HepG2 (cell line): Measurements from ENCODE around the gene DLST. TPM values are rescaled to one million over a fixed set of nuclear protein-coding genes. Genes with fewer than 3 reads are reported as not detected.

Source experiments
- BRCA1 ChIP-seq: sonication (generic); formaldehyde crosslinking; IDR thresholded peaks from 2 replicates; pipeline ENCODE4 v1.4.0; 2020; ENCODE audit warnings: missing genetic modification reagents
- CERS6 ChIP-seq: sonication (generic); formaldehyde crosslinking; IDR thresholded peaks from 2 replicates; pipeline ENCODE4 v1.5.0; 2020; ENCODE audit warnings: missing genetic modification reagents
- ETV5 ChIP-seq: IDR thresholded peaks from 2 replicates; pipeline ENCODE4 v1.6.1; 2018; ENCODE audit warnings: missing biosample characterization, missing genetic modification reagents, inconsistent platforms, borderline replicate concordance
- MIER3 ChIP-seq: IDR thresholded peaks from 2 replicates; pipeline ENCODE4 v1.6.1; 2016; ENCODE audit warnings: missing compliant biosample characterization, borderline replicate concordance
- PBX3 ChIP-seq: sonication (generic); formaldehyde crosslinking; IDR thresholded peaks from 2 replicates; pipeline ENCODE4 v1.8.1; 2023; ENCODE audit warnings: missing genetic modification reagents, inconsistent platforms, borderline replicate concordance
- PHF21A ChIP-seq: sonication (generic); formaldehyde crosslinking; IDR thresholded peaks from 2 replicates; pipeline ENCODE4 v1.5.0; 2020; ENCODE audit warnings: mild to moderate bottlenecking, missing genetic modification reagents
- TEAD2 ChIP-seq: sonication (generic); formaldehyde crosslinking; IDR thresholded peaks from 2 replicates; pipeline ENCODE4 v1.9.0; 2021; ENCODE audit warnings: missing genetic modification reagents
- ZBTB33 ChIP-seq: sonication (generic); formaldehyde crosslinking; IDR thresholded peaks from 2 replicates; pipeline ENCODE4 v1.4.0; 2020; ENCODE audit warnings: missing genetic modification reagents
- ZNF33B ChIP-seq: sonication (generic); formaldehyde crosslinking; IDR thresholded peaks from 2 replicates; pipeline ENCODE4 v1.5.1; 2020; ENCODE audit warnings: mild to moderate bottlenecking, missing genetic modification reagents
- ZNF720 ChIP-seq: sonication (generic); formaldehyde crosslinking; IDR thresholded peaks from 2 replicates; pipeline ENCODE4 v1.4.0; 2020; ENCODE audit warnings: missing genetic modification reagents
- polyA plus RNA-seq, 8 experiments: library from polyadenylated mRNA; depleted of rRNA in 3 of 8; stranded (reverse) in 7 of 8; unstranded in 1 of 8; fragments of >200 nt; fragmentation: Illumina TruSeq in 4 of 8; extraction: Trizol in 4 of 8; gene quantifications; 2 replicates each; pipeline versions ENCODE4 v1.2.1 to v1.2.3, GENCODE V29; 2011 to 2016; ENCODE audit warnings: low read depth in 4 of 8, missing spikeins in 1 of 8, mixed read lengths in 1 of 8; ENCODE audit not compliant: insufficient read depth in 1 of 8
- total RNA-seq, 5 experiments: library from RNA; depleted of rRNA; stranded (reverse); fragments of >200 nt; fragmentation: Illumina TruSeq; extraction: Trizol; gene quantifications; 2 replicates each; pipeline ENCODE4 v1.2.3, GENCODE V29; 2016; ENCODE audit warnings: low read depth in 1 of 5
- TF ChIP-seq, protein P1 (sequence below): sonication (generic); formaldehyde crosslinking; IDR thresholded peaks from 2 replicates; pipeline ENCODE4 v1.4.0; 2020; ENCODE audit warnings: missing genetic modification reagents
- TF ChIP-seq, protein P2 (sequence below): sonication (generic); formaldehyde crosslinking; IDR thresholded peaks from 2 replicates; pipeline ENCODE4 v1.4.0; 2020; ENCODE audit warnings: missing genetic modification reagents
- TF ChIP-seq, protein P3 (sequence below): sonication (generic); formaldehyde crosslinking; IDR thresholded peaks from 2 replicates; pipeline ENCODE4 v1.5.0; 2020; ENCODE audit warnings: mild to moderate bottlenecking, low read depth, missing genetic modification reagents, borderline replicate concordance
- TF ChIP-seq, protein P4 (sequence below), 2 experiments: sonication (generic) in 1 of 2; formaldehyde crosslinking in 1 of 2; IDR thresholded peaks; 2 replicates each; pipeline versions ENCODE4 v1.4.0 to v1.6.1; 2018 to 2020; ENCODE audit warnings: missing genetic modification reagents in 2 of 2, borderline replicate concordance in 1 of 2, low read depth in 1 of 2, mild to moderate bottlenecking in 1 of 2, missing biosample characterization in 1 of 2

DLST gene
- total and polyA plus RNA-seq, 2 of the 13 experiments (the other 11 are each of a cell fraction or from before 2014, with no cell fraction given) = 56.5 to 94.3 TPM

- TF ChIP-seq CERS6 (no peak), MIER3 (CRISPR knock-in tag) (0 out of 2 replicates have a peak, but pooled peaks have one; percentile 37), BRCA1 (no peak), PHF21A (CRISPR knock-in tag) (peak; percentile 89), ZNF720 (CRISPR knock-in tag) (no peak), PBX3 (no peak), ETV5 (CRISPR knock-in tag) (no peak; the same call in 1 of the 2 replicates), ZNF33B (CRISPR knock-in tag) (no peak), TEAD2 (CRISPR knock-in tag) (no peak), ZBTB33 (CRISPR knock-in tag) (no peak)
- TF ChIP-seq, protein P1, sequence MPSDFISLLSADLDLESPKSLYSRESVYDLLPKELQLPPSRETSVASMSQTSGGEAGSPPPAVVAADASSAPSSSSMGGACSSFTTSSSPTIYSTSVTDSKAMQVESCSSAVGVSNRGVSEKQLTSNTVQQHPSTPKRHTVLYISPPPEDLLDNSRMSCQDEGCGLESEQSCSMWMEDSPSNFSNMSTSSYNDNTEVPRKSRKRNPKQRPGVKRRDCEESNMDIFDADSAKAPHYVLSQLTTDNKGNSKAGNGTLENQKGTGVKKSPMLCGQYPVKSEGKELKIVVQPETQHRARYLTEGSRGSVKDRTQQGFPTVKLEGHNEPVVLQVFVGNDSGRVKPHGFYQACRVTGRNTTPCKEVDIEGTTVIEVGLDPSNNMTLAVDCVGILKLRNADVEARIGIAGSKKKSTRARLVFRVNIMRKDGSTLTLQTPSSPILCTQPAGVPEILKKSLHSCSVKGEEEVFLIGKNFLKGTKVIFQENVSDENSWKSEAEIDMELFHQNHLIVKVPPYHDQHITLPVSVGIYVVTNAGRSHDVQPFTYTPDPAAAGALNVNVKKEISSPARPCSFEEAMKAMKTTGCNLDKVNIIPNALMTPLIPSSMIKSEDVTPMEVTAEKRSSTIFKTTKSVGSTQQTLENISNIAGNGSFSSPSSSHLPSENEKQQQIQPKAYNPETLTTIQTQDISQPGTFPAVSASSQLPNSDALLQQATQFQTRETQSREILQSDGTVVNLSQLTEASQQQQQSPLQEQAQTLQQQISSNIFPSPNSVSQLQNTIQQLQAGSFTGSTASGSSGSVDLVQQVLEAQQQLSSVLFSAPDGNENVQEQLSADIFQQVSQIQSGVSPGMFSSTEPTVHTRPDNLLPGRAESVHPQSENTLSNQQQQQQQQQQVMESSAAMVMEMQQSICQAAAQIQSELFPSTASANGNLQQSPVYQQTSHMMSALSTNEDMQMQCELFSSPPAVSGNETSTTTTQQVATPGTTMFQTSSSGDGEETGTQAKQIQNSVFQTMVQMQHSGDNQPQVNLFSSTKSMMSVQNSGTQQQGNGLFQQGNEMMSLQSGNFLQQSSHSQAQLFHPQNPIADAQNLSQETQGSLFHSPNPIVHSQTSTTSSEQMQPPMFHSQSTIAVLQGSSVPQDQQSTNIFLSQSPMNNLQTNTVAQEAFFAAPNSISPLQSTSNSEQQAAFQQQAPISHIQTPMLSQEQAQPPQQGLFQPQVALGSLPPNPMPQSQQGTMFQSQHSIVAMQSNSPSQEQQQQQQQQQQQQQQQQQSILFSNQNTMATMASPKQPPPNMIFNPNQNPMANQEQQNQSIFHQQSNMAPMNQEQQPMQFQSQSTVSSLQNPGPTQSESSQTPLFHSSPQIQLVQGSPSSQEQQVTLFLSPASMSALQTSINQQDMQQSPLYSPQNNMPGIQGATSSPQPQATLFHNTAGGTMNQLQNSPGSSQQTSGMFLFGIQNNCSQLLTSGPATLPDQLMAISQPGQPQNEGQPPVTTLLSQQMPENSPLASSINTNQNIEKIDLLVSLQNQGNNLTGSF = no peak
- TF ChIP-seq, protein P2, sequence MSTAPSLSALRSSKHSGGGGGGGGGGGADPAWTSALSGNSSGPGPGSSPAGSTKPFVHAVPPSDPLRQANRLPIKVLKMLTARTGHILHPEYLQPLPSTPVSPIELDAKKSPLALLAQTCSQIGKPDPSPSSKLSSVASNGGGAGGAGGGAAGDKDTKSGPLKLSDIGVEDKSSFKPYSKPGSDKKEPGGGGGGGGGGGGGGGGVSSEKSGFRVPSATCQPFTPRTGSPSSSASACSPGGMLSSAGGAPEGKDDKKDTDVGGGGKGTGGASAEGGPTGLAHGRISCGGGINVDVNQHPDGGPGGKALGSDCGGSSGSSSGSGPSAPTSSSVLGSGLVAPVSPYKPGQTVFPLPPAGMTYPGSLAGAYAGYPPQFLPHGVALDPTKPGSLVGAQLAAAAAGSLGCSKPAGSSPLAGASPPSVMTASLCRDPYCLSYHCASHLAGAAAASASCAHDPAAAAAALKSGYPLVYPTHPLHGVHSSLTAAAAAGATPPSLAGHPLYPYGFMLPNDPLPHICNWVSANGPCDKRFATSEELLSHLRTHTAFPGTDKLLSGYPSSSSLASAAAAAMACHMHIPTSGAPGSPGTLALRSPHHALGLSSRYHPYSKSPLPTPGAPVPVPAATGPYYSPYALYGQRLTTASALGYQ (CRISPR knock-in tag) = no peak
- TF ChIP-seq, protein P3, sequence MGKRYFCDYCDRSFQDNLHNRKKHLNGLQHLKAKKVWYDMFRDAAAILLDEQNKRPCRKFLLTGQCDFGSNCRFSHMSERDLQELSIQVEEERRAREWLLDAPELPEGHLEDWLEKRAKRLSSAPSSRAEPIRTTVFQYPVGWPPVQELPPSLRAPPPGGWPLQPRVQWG (CRISPR knock-in tag) = no peak
- TF ChIP-seq, protein P4, sequence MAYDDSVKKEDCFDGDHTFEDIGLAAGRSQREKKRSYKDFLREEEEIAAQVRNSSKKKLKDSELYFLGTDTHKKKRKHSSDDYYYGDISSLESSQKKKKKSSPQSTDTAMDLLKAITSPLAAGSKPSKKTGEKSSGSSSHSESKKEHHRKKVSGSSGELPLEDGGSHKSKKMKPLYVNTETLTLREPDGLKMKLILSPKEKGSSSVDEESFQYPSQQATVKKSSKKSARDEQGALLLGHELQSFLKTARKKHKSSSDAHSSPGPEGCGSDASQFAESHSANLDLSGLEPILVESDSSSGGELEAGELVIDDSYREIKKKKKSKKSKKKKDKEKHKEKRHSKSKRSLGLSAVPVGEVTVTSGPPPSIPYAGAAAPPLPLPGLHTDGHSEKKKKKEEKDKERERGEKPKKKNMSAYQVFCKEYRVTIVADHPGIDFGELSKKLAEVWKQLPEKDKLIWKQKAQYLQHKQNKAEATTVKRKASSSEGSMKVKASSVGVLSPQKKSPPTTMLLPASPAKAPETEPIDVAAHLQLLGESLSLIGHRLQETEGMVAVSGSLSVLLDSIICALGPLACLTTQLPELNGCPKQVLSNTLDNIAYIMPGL (CRISPR knock-in tag; IDR thresholded peaks at IDR 0.05; ENCODE audit: borderline replicate concordance in 1 of 2, low read depth in 1 of 2) = peak in 1 of 2 experiments; percentile 3; a peak in 1 of 4 replicates
Measured at GRCh38 chr14:74950795-74951442, 69.2 kb downstream of the DLST start (continued).
